Ectodermal cell (in vitro differentiated cells): ENCODE measurements around the gene U2AF2.
"Not testable (repeated sequence)": the region's sequence is repeated elsewhere in the genome, so short reads cannot be mapped to it uniquely, and the experiment has no call there.

Source experiments
- H3K27ac ChIP-seq: 2 replicates; pipeline ENCODE4 v1.7.0; 2013; ENCODE audit warnings: mild to moderate bottlenecking, low read depth, low read length; ENCODE audit not compliant: insufficient read depth, poor library complexity, severe bottlenecking
- H3K27me3 ChIP-seq: 2 replicates; pipeline ENCODE4 v1.7.0; 2013; ENCODE audit warnings: mild to moderate bottlenecking, low read length; ENCODE audit not compliant: insufficient read depth, control insufficient read depth, poor library complexity, severe bottlenecking
- H3K36me3 ChIP-seq: one replicate; pipeline ENCODE4 v1.7.0; 2013; ENCODE audit warnings: low read length; ENCODE audit not compliant: control insufficient read depth, insufficient read depth
- H3K4me1 ChIP-seq: one replicate; pipeline ENCODE4 v1.7.0; 2013; ENCODE audit warnings: low read length; ENCODE audit not compliant: control insufficient read depth, insufficient read depth
- H3K4me3 ChIP-seq: 2 replicates; pipeline ENCODE4 v1.7.0; 2013; ENCODE audit warnings: low read depth, low read length, control low read depth; ENCODE audit not compliant: insufficient read depth
- H3K9me3 ChIP-seq: 2 replicates; pipeline ENCODE4 v1.7.0; 2013; ENCODE audit warnings: mild to moderate bottlenecking, low read length, moderate library complexity; ENCODE audit not compliant: control insufficient read depth
- WGBS, 2 experiments: methylation state at CpG; one replicate each; pipeline ENCODE4 v1.1.7; 2013; ENCODE audit warnings: missing lambda C conversion rate in 2 of 2; 5-methylcytosine and 5-hydroxymethylcytosine counted together

U2AF2 gene

GRCh38 chr19:55711719-55712118 lies 56.9 kb downstream of the U2AF2 start:
- no peak overlapping the region for H3K27ac ChIP-seq
- no peaks in the 10 kb centered on the region for H3K27me3 ChIP-seq
- no peaks in the 10 kb centered on the region for H3K36me3 ChIP-seq
- H3K4me1 ChIP-seq: no peaks in the 10 kb centered on the region
- WGBS, 2 experiments: 86 to 88% methylated on average over 18 of the region's 18 CpGs
- H3K4me3 ChIP-seq: no peak overlapping the region
- no peaks in the 10 kb centered on the region for H3K9me3 ChIP-seq

- no peaks in the 10 kb centered on the region for H3K9me3 ChIP-seq
- WGBS, 2 experiments: 89 to 92% methylated on average over 1 of the region's 3 CpGs
- H3K36me3 ChIP-seq: no peaks in the 10 kb centered on the region
- H3K27ac ChIP-seq: no peak overlapping the region
- no peak overlapping the region for H3K4me3 ChIP-seq
- no peaks in the 10 kb centered on the region for H3K27me3 ChIP-seq
- no peaks in the 10 kb centered on the region for H3K4me1 ChIP-seq
Measured at GRCh38 chr19:55712804-55713631, 58.2 kb downstream of the U2AF2 start.

GRCh38 chr19:55716531-55716930 lies 61.7 kb downstream of the U2AF2 start:
- H3K27me3 ChIP-seq: no peaks in the 10 kb centered on the region
- H3K27ac ChIP-seq: no peak overlapping the region
- H3K9me3 ChIP-seq: no peaks in the 10 kb centered on the region
- no peaks in the 10 kb centered on the region for H3K36me3 ChIP-seq
- H3K4me1 ChIP-seq: no peaks in the 10 kb centered on the region
- H3K4me3 ChIP-seq: no peak overlapping the region
- WGBS, 2 experiments: 86% methylated on average over 15 of the region's 15 CpGs

- Histone ChIP-seq H3K36me3 (no peaks in the 10 kb centered on the region), H3K9me3 (no peaks in the 10 kb centered on the region), H3K4me3 (no peak overlapping the region), H3K27me3 (no peaks in the 10 kb centered on the region), H3K4me1 (no peaks in the 10 kb centered on the region), H3K27ac (no peak overlapping the region)
- 83 to 84% methylated on average over 11 of the region's 11 CpGs for WGBS, 2 experiments
Measured at GRCh38 chr19:55717251-55717650, 62.4 kb downstream of the U2AF2 start.

- not testable (repeated sequence) for H3K27me3 ChIP-seq, H3K4me3 ChIP-seq, H3K9me3 ChIP-seq, H3K27ac ChIP-seq, H3K36me3 ChIP-seq, H3K4me1 ChIP-seq
- 73% methylated on average over 13 of the region's 13 CpGs for WGBS, 2 experiments
Measured at GRCh38 chr19:55717879-55718711, 63.3 kb downstream of the U2AF2 start.

- Histone ChIP-seq H3K4me3 (no peak overlapping the region), H3K27me3 (no peaks in the 10 kb centered on the region), H3K9me3 (no peaks in the 10 kb centered on the region), H3K36me3 (no peaks in the 10 kb centered on the region), H3K27ac (no peak overlapping the region), H3K4me1 (no peaks in the 10 kb centered on the region)
- 52 to 62% methylated on average over 4 to 5 of the region's 5 CpGs for WGBS, 2 experiments
Measured at GRCh38 chr19:55720214-55720746, 65.4 kb downstream of the U2AF2 start.

- Histone ChIP-seq H3K27me3 (no peaks in the 10 kb centered on the region), H3K27ac (no peak overlapping the region), H3K9me3 (no peaks in the 10 kb centered on the region), H3K4me1 (no peaks in the 10 kb centered on the region), H3K36me3 (no peaks in the 10 kb centered on the region), H3K4me3 (no peak overlapping the region)
- WGBS, 2 experiments: 75 to 78% methylated on average over 3 of the region's 3 CpGs
Measured at GRCh38 chr19:55720801-55721200, 66.0 kb downstream of the U2AF2 start.

- Histone ChIP-seq H3K36me3 (no peaks in the 10 kb centered on the region), H3K27ac (no peak overlapping the region), H3K4me1 (no peaks in the 10 kb centered on the region), H3K9me3 (no peaks in the 10 kb centered on the region), H3K4me3 (no peak overlapping the region), H3K27me3 (no peaks in the 10 kb centered on the region)
- WGBS, 2 experiments: 68 to 81% methylated on average over 8 of the region's 8 CpGs
Measured at GRCh38 chr19:55723491-55723890, 68.7 kb downstream of the U2AF2 start.
